HAP-1 (cell line): ENCODE data around the gene MYH10.

Source experiments
- DNase-seq, 2 experiments: peaks; one replicate each; pipeline ENCODE4 v3.0.0-alpha.2; 2016 to 2020; ENCODE audit warnings: low spot score in 2 of 2
- H3K27me3 ChIP-seq: fragments of 250-450 bp; sonication (Bioruptor Pico); 2 replicates; pipeline ENCODE4 v1.5.1; 2020; ENCODE audit warnings: low read depth, mild to moderate bottlenecking, moderate library complexity
- H3K36me3 ChIP-seq: fragments of 250-450 bp; sonication (Bioruptor Pico); replicated peaks from 2 replicates; pipeline ENCODE4 v1.5.1; 2020; ENCODE audit warnings: mild to moderate bottlenecking
- H3K4me1 ChIP-seq: fragments of 250-450 bp; sonication (Bioruptor Pico); 2 replicates; pipeline ENCODE4 v1.5.1; 2020; ENCODE audit warnings: mild to moderate bottlenecking
- H3K4me3 ChIP-seq: fragments of 250-450 bp; sonication (Bioruptor Pico); 2 replicates; pipeline ENCODE4 v1.5.1; 2020; ENCODE audit warnings: mild to moderate bottlenecking, moderate library complexity
- H3K9me3 ChIP-seq: fragments of 250-450 bp; sonication (Bioruptor Pico); 2 replicates; pipeline ENCODE4 v1.5.1; 2020; ENCODE audit warnings: mild to moderate bottlenecking, moderate library complexity
- in situ Hi-C: fragments of 300-500 bp; cut with MboI; formaldehyde crosslinking; loops from 3 replicates; pipeline ENCODE4 v1.14.3; 2020; ENCODE audit warnings: low sequenced_read_pairs, inconsistent platforms, mixed read lengths

The MYH10 gene

DNA sequence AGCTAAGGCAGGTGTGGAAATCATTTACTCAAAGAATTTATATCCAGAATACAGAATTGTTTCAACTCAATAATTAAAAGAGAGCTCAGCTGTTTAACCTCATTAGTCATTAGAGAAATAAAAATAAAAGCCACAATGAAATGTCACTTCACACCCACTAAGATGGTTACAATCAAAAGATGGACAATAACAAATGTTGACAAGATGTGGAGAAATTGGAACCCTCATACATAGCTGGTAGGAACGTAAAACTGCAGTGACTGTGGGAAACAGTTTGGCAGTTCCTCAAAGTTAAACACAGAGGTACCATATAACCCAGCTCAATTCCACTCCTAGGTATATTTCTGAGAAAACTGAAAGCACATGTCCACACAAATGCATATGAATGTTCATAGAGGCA is 145.0 kb downstream of the MYH10 start:
- Histone ChIP-seq H3K27me3 (no peaks in the 10 kb centered on the region), H3K9me3 (no peaks in the 10 kb centered on the region), H3K4me1 (no peaks in the 10 kb centered on the region), H3K4me3 (no peak overlapping the region), H3K36me3 (peaks cover 85% of the 10 kb centered on the region)
- no peak for DNase-seq
- in situ Hi-C loops = no loop called here

DNA sequence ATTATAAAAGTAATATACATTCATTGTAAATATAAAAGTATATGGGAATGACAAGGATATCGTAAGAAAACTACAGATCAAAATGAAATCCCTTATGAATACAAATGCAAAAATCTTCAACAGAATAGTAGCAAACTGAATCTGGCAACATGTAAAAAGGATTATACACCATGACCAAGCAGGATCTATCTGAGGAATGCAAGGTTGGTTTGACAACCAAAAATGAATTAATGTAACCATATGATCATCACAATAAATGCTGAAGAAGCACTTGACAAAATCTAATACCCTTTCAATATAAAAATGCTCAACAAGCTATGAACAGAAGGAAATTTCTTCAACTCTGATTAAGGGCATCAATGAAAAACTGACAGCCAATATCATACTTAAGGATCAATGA is 146.1 kb downstream of the MYH10 start:
- in situ Hi-C loops = no loop called here
- Histone ChIP-seq H3K4me1 (no peaks in the 10 kb centered on the region), H3K9me3 (no peaks in the 10 kb centered on the region), H3K36me3 (peaks cover 85% of the 10 kb centered on the region), H3K4me3 (no peak overlapping the region), H3K27me3 (no peaks in the 10 kb centered on the region)
- no peak for DNase-seq

DNA sequence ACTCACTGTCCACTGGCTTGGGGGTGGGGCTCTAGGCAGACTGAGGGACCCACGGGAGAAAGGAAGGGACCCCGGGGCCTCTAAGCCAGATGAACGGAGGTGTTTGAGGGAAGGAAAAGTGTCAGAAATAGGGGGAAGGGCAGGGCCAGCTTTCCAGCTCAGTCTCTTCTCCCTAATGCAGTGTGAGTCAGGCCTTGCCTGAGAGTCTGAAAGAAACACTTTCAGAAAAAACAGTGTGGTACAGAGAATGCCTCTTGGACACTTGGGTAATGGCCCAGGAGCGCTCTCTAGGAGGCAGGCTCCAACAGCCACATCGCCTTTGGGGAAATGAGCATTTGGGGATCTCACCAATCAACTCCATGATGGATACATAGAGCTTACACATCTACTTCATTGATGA is 148.0 kb downstream of the MYH10 start:
- no peaks in the 10 kb centered on the region for H3K4me1 ChIP-seq
- in situ Hi-C loops = no loop called here
- H3K36me3 ChIP-seq = peaks cover 87% of the 10 kb centered on the region
- no peak overlapping the region for H3K4me3 ChIP-seq
- H3K27me3 ChIP-seq = no peaks in the 10 kb centered on the region
- DNase-seq = no peak
- H3K9me3 ChIP-seq = no peaks in the 10 kb centered on the region

DNA sequence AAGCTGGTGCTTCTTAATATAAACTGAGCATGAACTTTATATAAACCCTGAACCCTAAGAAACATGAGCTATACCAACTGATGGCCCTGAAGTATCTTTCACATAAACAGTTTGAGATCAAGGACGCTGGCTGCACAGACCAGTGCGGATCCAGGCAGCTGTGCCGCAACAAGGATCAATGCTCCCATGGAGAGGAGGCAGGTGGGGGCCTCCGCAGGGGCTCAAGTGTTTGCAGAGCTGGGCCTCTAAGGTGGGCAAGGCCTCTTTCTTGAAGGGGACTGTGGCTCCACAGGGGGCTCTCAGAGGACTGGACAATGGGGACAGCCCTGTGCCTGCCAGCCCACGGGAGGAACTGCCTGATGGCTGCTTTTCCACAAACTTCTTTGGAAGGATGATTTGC is 148.8 kb downstream of the MYH10 start:
- H3K9me3 ChIP-seq = no peaks in the 10 kb centered on the region
- in situ Hi-C loops = no loop called here
- H3K36me3 ChIP-seq = peaks cover 87% of the 10 kb centered on the region
- no peaks in the 10 kb centered on the region for H3K27me3 ChIP-seq
- H3K4me3 ChIP-seq = no peak overlapping the region
- DNase-seq = no peak
- no peaks in the 10 kb centered on the region for H3K4me1 ChIP-seq

DNA sequence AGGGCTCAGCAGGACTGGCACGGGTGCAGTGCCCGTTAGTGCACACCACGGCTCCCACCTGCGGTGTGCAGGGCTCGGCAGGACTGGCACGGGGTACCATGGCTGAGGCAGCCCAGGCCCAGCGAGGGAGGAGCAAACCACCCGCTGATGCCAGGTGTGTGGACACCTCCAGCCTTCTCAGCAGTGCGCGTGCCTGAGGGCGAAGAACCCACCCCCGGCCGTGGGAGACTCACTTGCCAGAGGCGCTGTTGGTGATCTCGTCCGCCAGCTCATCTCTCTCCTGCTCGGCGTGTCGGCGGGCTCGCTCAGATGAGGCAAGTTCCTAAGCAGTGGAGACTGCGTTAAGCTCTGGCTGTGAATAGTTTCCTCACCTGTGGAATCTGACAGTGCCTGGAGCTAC is 149.4 kb downstream of the MYH10 start:
- Histone ChIP-seq H3K9me3 (no peaks in the 10 kb centered on the region), H3K36me3 (peaks cover 88% of the 10 kb centered on the region), H3K4me3 (no peak overlapping the region), H3K27me3 (no peaks in the 10 kb centered on the region), H3K4me1 (no peaks in the 10 kb centered on the region)
- no peak for DNase-seq
- in situ Hi-C loops = no loop called here

DNA sequence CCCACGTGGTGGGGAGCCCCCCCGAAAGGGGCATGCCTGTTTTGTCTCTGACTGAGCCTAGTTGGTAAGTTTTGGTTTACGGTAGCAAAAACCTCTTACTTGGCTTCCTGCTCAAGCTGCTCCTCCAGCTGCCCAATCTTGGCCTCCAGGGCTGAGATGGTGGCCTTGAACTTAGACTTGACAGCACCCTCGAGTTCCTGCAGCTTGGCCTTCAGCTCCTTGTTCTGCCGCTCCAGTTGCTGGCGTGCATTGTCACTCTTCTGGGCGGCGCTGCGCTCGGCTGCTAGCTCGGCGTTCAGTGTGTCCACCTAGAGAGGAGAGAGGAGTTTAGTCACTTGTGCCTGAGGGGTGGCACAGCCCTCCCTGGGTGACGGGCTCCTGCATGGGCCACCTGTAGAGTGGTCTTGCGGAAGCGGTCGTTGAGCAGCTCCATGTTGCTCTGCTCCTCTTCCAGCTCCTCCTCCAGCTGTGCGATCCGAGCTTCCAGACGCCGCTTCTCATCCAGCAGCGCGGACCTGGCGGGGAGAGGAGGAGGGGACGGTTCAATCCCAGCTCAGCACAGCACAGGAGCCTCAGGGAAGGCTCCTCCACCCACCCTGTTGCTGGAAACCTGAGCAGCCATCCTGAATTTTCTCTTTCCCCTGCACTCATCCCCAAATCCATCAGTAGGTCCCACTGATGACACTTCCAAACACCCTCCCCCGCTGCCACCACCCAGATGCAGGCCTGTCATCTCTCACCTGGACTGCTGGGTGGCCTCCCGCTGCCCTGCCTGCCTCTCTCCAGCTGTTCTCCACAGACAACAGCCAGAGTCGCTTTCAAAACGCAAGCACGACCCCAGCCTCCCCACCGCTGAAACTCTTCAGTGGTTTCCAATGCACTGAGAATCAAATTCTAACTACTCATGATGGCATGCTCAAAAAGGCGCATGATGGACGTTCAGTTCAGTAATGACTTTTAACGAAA is 150.2 kb downstream of the MYH10 start:
- Histone ChIP-seq H3K4me1 (no peaks in the 10 kb centered on the region), H3K27me3 (no peaks in the 10 kb centered on the region), H3K36me3 (peaks cover 89% of the 10 kb centered on the region), H3K9me3 (no peaks in the 10 kb centered on the region), H3K4me3 (no peak overlapping the region)
- in situ Hi-C loops = no loop called here
- no peak for DNase-seq

DNA sequence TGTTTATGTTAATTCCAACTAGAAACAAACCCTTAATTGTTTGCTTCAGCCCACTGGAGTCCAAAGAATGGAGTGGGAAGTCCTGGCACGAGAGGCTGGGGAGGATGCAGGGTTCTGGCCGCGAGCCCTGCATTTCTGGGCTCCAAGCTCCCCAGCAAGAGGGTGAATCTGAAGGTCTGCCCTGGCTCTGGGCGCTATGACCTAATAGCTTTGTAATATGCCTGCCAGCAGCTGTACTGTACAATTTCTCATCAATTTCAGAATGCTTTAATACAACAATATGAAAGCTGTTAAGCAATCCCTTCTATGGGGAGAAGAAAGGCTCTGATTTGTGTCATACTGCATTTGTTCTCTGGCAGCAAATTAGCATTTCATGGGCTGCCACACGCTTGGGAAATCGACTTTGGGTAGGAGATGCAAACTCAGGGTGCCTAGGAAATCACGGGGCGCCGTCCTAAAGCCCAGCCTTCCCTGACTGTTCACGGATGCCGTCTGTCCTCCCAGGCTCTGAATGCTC is 151.0 kb downstream of the MYH10 start:
- DNase-seq = no peak
- no peak overlapping the region for H3K4me3 ChIP-seq
- H3K4me1 ChIP-seq = no peaks in the 10 kb centered on the region
- peaks cover 93% of the 10 kb centered on the region for H3K36me3 ChIP-seq
- in situ Hi-C loops = no loop called here
- no peaks in the 10 kb centered on the region for H3K9me3 ChIP-seq
- no peaks in the 10 kb centered on the region for H3K27me3 ChIP-seq

DNA sequence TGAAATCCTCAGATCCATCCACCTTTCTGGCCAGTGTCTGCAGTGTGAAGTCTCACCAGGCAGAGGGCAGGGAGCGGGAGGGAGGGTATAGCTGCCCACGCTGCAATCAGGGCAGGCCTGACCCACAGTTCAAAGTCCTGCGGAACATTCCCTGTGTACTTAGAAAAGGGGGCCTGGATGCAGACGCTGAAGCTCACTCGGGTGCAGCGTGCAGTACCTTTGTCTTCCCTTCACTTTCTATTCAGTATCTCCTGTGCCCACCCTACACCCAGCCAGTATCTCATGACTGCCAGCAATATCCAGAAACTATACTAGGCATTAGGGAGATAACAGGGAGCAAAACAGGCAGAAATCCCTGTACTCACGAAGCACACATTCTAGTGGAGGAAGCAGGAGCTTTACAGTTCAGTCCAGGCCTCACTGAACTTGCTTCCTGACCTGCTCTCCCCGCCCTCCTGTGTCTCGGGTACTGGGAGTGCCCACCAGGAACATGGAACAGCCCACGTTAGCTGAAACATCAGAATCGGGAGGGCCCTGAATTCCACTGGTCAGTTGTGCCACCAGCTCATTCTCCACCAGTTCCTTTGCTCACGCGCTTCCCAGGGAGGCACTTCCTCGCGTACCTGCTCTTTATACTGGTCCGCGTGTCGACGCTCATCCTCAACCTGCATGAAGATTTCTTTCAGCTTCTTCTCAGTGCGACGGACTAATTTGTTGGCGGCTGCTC is 152.6 kb downstream of the MYH10 start:
- H3K36me3 ChIP-seq = peaks cover 92% of the 10 kb centered on the region

DNA sequence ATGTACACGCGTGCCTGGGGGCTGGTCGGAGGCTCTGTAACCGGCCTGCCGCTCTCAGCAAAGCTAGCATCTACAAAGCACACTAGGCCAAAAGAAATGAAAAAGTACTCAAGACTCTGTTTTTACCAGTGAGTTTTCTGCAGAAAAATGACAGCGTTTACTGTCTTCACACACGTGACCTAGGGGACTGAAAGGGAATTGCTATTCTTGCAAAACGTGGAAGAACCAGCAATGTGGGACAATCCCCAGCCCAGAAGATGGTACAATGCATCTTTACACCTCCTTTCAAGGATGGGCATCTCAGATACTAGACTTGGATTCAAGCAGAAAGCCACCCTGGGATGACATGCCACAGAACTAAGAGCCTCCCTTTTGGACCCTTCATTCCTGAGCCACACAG is 153.4 kb downstream of the MYH10 start:
- Histone ChIP-seq H3K27me3 (no peaks in the 10 kb centered on the region), H3K9me3 (no peaks in the 10 kb centered on the region), H3K36me3 (peaks cover 90% of the 10 kb centered on the region), H3K4me1 (no peaks in the 10 kb centered on the region), H3K4me3 (no peak overlapping the region)
- DNase-seq = no peak
- in situ Hi-C loops = no loop called here

More for the DNA sequence above, 152.6 kb downstream of the MYH10 start:
- Histone ChIP-seq H3K9me3 (no peaks in the 10 kb centered on the region), H3K27me3 (no peaks in the 10 kb centered on the region), H3K4me1 (no peaks in the 10 kb centered on the region), H3K4me3 (no peak overlapping the region)
- in situ Hi-C loops = no loop called here
- DNase-seq = no peak

DNA sequence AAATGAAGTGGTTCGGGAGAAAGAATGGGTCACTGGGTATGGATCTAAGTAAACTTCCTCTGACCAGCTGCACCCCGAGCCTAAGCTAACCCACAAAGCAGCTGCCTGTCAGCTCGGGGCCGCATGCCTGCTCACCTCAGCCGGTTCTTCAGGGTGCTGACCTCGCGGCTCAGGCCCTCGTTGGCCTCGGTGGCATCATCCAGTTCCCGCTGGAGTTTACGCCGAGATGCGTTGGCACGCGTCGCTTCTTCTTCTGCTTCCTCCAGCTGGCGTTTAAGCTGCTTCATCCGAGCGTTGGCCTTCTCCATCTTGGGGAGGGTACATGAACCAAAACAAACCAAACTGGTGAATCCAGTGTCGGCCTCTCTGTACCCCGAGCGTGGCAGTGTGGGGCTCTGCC is 153.8 kb downstream of the MYH10 start:
- H3K36me3 ChIP-seq = peaks cover 86% of the 10 kb centered on the region
- no peaks in the 10 kb centered on the region for H3K27me3 ChIP-seq
- no peak for DNase-seq
- no peaks in the 10 kb centered on the region for H3K9me3 ChIP-seq
- no peak overlapping the region for H3K4me3 ChIP-seq
- in situ Hi-C loops = no loop called here
- H3K4me1 ChIP-seq = no peaks in the 10 kb centered on the region

DNA sequence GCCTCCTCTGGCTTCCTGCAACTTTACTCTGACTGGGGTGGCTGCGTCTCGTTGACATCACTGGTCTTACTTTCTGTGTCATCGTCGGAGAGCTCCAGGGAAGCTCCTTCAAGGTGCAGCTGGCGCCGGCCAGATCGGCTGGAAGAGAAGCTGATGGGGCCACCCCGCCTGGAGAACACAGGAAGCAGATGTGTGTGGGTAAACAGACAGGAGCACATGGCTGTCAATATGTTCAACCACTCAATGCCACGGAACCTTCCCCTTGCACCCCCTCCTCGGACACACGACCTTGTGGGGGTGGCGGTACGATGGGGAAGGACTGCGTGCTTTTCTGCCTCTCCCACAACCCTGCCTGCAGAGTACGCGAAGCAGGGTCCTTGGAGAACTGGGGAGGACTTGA is 154.7 kb downstream of the MYH10 start:
- H3K9me3 ChIP-seq = no peaks in the 10 kb centered on the region
- no peak for DNase-seq
- peaks cover 79% of the 10 kb centered on the region for H3K36me3 ChIP-seq
- H3K4me1 ChIP-seq = no peaks in the 10 kb centered on the region
- in situ Hi-C loops = no loop called here
- no peaks in the 10 kb centered on the region for H3K27me3 ChIP-seq
- H3K4me3 ChIP-seq = no peak overlapping the region

DNA sequence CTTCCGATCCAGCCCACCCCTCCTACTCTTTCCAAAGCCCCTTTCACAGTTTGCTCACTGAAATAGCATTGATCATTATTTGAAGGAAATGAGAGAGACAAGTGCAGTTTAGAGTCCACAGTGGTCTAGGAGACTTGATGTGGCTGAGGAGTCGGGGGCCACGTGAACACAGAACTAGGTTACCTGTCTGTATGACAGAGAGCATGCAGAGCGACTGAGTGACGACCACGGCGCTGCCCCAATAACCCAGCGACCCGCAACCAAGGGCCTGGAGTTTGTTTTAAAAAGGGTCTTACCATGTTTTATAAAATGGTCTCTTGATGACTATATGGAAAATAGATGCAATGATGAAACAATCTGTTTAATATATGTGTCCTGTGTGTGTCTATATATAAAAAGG is 155.3 kb downstream of the MYH10 start:
- Histone ChIP-seq H3K9me3 (no peaks in the 10 kb centered on the region), H3K4me1 (no peaks in the 10 kb centered on the region), H3K36me3 (peaks cover 75% of the 10 kb centered on the region), H3K27me3 (no peaks in the 10 kb centered on the region), H3K4me3 (no peak overlapping the region)
- in situ Hi-C loops = no loop called here
- no peak for DNase-seq

DNA sequence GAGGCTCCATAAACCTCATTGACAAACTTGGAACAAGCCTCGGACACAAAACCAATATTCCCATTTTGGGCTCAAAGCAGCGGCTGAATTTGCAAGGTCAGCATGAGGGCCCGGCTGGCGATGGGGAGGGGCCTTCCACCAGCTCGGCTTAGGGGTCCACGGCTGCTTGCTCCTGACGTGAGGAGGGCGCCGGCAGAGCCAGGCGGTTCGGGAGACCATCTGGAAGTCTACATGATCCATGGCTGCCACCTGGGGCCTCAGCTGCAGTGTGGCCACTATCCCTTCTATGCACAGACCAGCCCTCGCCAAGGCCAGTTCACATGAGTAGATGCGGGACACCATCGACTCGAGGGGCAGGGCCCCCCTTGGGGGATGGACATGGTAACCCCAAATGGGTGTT is 155.7 kb downstream of the MYH10 start:
- no peak overlapping the region for H3K4me3 ChIP-seq
- peaks cover 71% of the 10 kb centered on the region for H3K36me3 ChIP-seq
- no peak for DNase-seq
- no peaks in the 10 kb centered on the region for H3K27me3 ChIP-seq
- in situ Hi-C loops = no loop called here
- no peaks in the 10 kb centered on the region for H3K4me1 ChIP-seq
- no peaks in the 10 kb centered on the region for H3K9me3 ChIP-seq
